ENCODE data around the gene CDA. TPM values are rescaled to one million over a fixed set of nuclear protein-coding genes. Genes with fewer than 3 reads are reported as not detected.

The CDA gene
- total and polyA plus RNA-seq, 2 of the 8 experiments (the other 6 are each of a cell fraction or from before 2014, with no cell fraction given): 4.4 to 11.3 TPM

GRCh38 chr1:20621012-20621411 lies 32.1 kb downstream of the CDA start (continued):
- no peak for TF ChIP-seq CHD7 (IDR thresholded peaks at IDR 0.05; ENCODE audit: insufficient replicate concordance, low read length)
- TF ChIP-seq JUND (IDR thresholded peaks at IDR 0.05; ENCODE audit: low read length): no peak
- no peak for TF ChIP-seq MAX (IDR thresholded peaks at IDR 0.05)
- TF ChIP-seq EP300 (IDR thresholded peaks at IDR 0.05; ENCODE audit: borderline replicate concordance in 1 of 2, low read depth in 2 of 2, low read length in 2 of 2): no peak
- no peak for TF ChIP-seq BACH1 (IDR thresholded peaks at IDR 0.05; ENCODE audit: low read length)
- TF ChIP-seq CTBP2 (IDR thresholded peaks at IDR 0.05; ENCODE audit: borderline replicate concordance, insufficient read depth, insufficient read length, low read length): no peak
- no peak for TF ChIP-seq E2F6 (IDR thresholded peaks at IDR 0.05)
- TF ChIP-seq SP1 (IDR thresholded peaks at IDR 0.05; ENCODE audit: low read depth, low read length): no peak
- TF ChIP-seq USF2 (IDR thresholded peaks at IDR 0.05; ENCODE audit: low read length): no peak
- no peak for TF ChIP-seq TAF1 (IDR thresholded peaks at IDR 0.05; ENCODE audit: low read depth, low read length)

Measured in H1 (cell line).